Pancreas (tissue), 10 donors: ENCODE results near the gene PKNOX2. TPM values are rescaled to one million over a fixed set of nuclear protein-coding genes. Genes with fewer than 3 reads are reported as not detected.

ENCODE experiments used
- ATAC-seq, 4 donors: fragments of 200-7000 bp; cut with Tn5 transposase; one replicate each; pipeline versions ENCODE4 v1.8.0 to v1.9.1; 2020; ENCODE audit warnings: mild to moderate bottlenecking in 4 of 4, moderate library complexity in 4 of 4
- DNase-seq, 6 donors: peaks; one replicate each; pipeline ENCODE4 v3.0.0-alpha.2; 2020
- FAIRE-seq: peaks from 2 replicates; lab custom pipeline; 2012; peaks lifted over from hg19 to GRCh38; lab: Jason Lieb, UNC
- H3K27ac ChIP-seq, 4 donors: fragments of 200-600 bp; sonication (generic); 1 replicate in 3 of 4; 2 replicates in 1 of 4; pipeline versions ENCODE4 v1.5.0 to v1.8.0; 2020
- H3K27me3 ChIP-seq, 4 donors: fragments of 200-600 bp; one replicate each; pipeline ENCODE4 v1.8.0; 2021
- H3K36me3 ChIP-seq, 3 donors: fragments of 200-600 bp; sonication (generic) in 1 of 3; one replicate each; pipeline versions ENCODE4 v1.5.0 to v1.8.0; 2020 to 2021
- H3K4me1 ChIP-seq, 3 donors: fragments of 200-600 bp; one replicate each; pipeline ENCODE4 v1.8.0; 2021
- H3K4me3 ChIP-seq, 4 donors: fragments of 200-600 bp; sonication (generic) in 2 of 4; one replicate each; pipeline versions ENCODE4 v1.5.0 to v1.8.0; 2020 to 2021
- H3K9me3 ChIP-seq, 4 donors: fragments of 200-600 bp; one replicate each; pipeline ENCODE4 v1.8.0; 2021
- WGBS, 2 donors: extraction: QIAGEN DNeasy Blood & Tissue Kit; methylation state at CpG; one replicate each; pipeline ENCODE4 v1.1.7; 2013; 5-methylcytosine and 5-hydroxymethylcytosine counted together
- intact Hi-C, 3 donors: fragments of 100-400 bp; cut with DNase I; formaldehyde crosslinking; loops; one replicate each; pipeline versions ENCODE4 v1.11.1 to v1.14.2; 2022
- polyA plus RNA-seq, 2 donors: library from polyadenylated mRNA; stranded (reverse); fragments of 200-250 nt; gene quantifications; one replicate each; pipeline ENCODE4 v1.2.3, GENCODE V29; 2013
- total RNA-seq, 6 donors: library from RNA; stranded (reverse); fragmentation: NEBNext Ultra II Directional in 4 of 6; extraction: Animal tissue kit (Norgen Biotek cat#: 25700) in 4 of 6; gene quantifications; one replicate each; pipeline versions ENCODE4 v1.2.1 to v1.2.4, GENCODE V29; 2021 to 2023
- TF ChIP-seq, protein P1 (sequence below), 4 donors: fragments of 200-600 bp; sonication (generic) in 3 of 4; IDR thresholded peaks; one replicate each; pipeline versions ENCODE4 v1.5.0 to v1.8.0; 2021; ENCODE audit warnings: antibody characterized with exemption in 4 of 4
- donor health status: healthy with polysubstance abuse.
- donor health status: DM: no; HTN: no; CAD: no; lungs with moderate emphysema.
- donor health status: DM: no; HTN: no; CAD: no.
- donor health status: control.
- donor health status: control.
- donor health status: Bipolar disorder and iron deficiency.
- donor health status: DM: yes; HTN: yes; CAD: no.
- donor health status: DM: no; HTN: no; CAD: no.
- donor health status: DM: no; HTN: no; CAD: no.
- donor health status: DM: yes; HTN: yes; CAD: no.

PKNOX2 gene
- total and polyA plus RNA-seq, 8 donors: 3.4 to 8.1 (median 5.8) TPM

DNA sequence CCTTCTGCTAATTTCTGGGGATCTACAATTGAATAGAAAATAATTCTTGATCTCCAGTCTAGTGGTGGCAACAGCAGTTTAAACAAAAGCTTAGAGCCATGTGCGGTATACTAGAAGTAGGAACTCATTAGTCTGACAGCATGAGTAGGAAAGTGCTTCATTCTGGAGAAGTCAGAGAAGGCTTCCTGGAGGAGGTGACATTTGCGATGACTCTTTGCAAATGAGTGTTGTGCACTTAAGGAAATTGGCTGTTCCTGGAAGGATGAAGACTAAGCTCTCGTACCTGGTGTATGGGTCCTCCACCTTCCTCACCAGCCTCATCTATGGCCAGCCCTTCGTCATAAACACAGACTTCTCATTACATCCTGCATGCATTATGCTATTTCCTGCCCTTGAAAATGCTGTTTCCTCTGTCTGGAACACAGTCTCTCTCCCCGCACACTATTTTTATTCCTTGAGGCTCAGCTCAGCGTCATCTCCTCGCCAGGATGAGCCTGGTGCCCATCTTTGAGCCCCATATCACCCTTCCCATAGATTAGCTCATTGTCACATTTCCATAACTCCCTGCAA, 132.9 kb downstream of the PKNOX2 start:
- Histone ChIP-seq H3K4me3 (no peak overlapping the region), H3K36me3 (no peaks in the 10 kb centered on the region), H3K4me1 (no peaks in the 10 kb centered on the region), H3K27me3 (no peaks in the 10 kb centered on the region), H3K9me3 (no peaks in the 10 kb centered on the region), H3K27ac (no peak overlapping the region)
- TF ChIP-seq, protein P1, sequence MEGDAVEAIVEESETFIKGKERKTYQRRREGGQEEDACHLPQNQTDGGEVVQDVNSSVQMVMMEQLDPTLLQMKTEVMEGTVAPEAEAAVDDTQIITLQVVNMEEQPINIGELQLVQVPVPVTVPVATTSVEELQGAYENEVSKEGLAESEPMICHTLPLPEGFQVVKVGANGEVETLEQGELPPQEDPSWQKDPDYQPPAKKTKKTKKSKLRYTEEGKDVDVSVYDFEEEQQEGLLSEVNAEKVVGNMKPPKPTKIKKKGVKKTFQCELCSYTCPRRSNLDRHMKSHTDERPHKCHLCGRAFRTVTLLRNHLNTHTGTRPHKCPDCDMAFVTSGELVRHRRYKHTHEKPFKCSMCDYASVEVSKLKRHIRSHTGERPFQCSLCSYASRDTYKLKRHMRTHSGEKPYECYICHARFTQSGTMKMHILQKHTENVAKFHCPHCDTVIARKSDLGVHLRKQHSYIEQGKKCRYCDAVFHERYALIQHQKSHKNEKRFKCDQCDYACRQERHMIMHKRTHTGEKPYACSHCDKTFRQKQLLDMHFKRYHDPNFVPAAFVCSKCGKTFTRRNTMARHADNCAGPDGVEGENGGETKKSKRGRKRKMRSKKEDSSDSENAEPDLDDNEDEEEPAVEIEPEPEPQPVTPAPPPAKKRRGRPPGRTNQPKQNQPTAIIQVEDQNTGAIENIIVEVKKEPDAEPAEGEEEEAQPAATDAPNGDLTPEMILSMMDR (IDR thresholded peaks at IDR 0.05): no peak
- WGBS, 2 donors: 87 to 92% methylated on average over 7 of the region's 7 CpGs
- FAIRE-seq (no peak), ATAC-seq (no peak), DNase-seq (no peak)
- intact Hi-C loops: no loop called here

DNA sequence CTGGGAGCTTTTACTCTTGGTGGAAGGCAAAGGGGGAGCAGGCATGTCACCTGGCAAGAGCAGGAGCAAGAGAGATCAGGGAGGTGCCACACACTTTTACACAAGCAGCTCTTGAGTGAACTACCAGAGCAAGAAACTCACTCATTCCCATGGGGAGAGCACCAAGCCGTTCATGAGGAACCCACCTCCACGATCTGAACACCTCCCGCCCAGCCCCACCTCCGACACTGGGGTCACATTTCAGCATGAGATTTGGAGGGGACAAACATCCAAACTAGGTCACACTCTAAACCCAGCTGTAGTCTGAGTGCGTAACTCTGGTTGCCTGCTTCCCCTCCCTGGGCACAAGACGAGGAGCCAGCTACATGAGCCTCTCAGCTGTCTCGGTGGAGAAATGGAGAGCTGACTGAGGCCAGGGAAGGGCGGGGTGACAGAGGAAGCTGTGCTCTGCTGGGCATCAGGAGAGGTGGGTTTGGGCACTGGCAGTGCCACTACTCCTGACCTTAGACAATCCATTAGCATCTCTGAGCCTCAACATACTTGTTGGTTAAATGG, 134.6 kb downstream of the PKNOX2 start:
- H3K4me1 ChIP-seq: no peaks in the 10 kb centered on the region
- ATAC-seq (no peak), FAIRE-seq (no peak), DNase-seq (no peak)
- H3K9me3 ChIP-seq: no peaks in the 10 kb centered on the region
- no peak overlapping the region for H3K4me3 ChIP-seq
- no peaks in the 10 kb centered on the region for H3K36me3 ChIP-seq
- intact Hi-C loops: no loop called here
- no peaks in the 10 kb centered on the region for H3K27me3 ChIP-seq
- WGBS, 2 donors: 86 to 95% methylated on average over 8 of the region's 8 CpGs
- H3K27ac ChIP-seq: no peak overlapping the region
- TF ChIP-seq, protein P1 (IDR thresholded peaks at IDR 0.05): no peak

DNA sequence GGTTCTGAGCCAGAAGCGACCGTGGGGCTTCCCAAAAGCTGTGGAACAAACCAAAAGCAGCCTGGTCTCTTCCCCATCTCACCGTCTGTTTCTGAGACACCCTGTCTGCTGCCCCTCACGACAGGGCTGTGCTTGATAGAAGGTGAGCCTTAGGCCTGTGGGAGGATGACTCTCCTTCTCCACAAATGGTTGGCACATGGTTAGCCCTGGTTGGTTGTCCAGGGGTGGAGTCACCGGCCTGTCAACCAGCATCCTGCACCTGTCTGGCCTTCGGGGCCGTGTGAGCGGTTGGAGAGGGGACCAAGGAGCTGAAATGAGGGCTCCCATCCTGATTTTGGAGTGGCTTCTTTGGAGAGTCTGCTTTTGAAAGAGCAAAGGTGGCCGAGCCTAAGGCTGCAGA, 135.3 kb downstream of the PKNOX2 start:
- no peaks in the 10 kb centered on the region for H3K9me3 ChIP-seq
- no peaks in the 10 kb centered on the region for H3K27me3 ChIP-seq
- H3K4me3 ChIP-seq: no peak overlapping the region
- no peak overlapping the region for H3K27ac ChIP-seq
- no peak for ATAC-seq
- no peaks in the 10 kb centered on the region for H3K4me1 ChIP-seq
- intact Hi-C loops: no loop called here
- no peak for DNase-seq
- FAIRE-seq: no peak
- TF ChIP-seq, protein P1 (IDR thresholded peaks at IDR 0.05): no peak
- 90 to 91% methylated on average over 9 of the region's 9 CpGs for WGBS, 2 donors
- H3K36me3 ChIP-seq: no peaks in the 10 kb centered on the region

DNA sequence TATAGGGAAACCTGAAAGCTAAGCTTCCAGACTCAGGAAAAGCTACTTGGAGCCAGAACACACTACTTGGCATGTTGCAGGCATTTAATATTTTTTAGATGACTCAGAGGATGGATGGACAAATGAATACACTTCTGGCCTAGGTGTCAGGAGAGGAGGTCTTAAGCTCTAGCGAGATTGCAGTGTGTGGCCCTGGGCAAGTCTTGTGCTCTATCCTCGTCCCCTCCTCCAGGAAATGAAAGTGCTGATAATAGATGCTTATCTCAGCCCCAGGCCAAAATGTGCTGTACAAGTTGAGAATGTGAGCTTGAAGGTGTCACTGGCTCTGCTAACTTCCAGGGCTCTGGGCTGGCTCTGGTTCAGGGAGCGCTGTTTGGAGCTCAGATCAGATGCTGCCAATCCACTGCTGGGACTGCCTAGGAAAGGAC, 136.3 kb downstream of the PKNOX2 start:
- H3K27ac ChIP-seq: peak overlapping the region in 1 of 4 donors; percentile 20
- H3K36me3 ChIP-seq: no peaks in the 10 kb centered on the region
- H3K4me3 ChIP-seq: no peak overlapping the region
- no peaks in the 10 kb centered on the region for H3K9me3 ChIP-seq
- intact Hi-C loops: no loop called here
- TF ChIP-seq, protein P1 (IDR thresholded peaks at IDR 0.05): no peak
- ATAC-seq (peak; percentile 50 to 79 (median 74)), FAIRE-seq (no peak), DNase-seq (peak in 1 of 6 donors; percentile 29)
- H3K27me3 ChIP-seq: no peaks in the 10 kb centered on the region
- H3K4me1 ChIP-seq: no peaks in the 10 kb centered on the region
- WGBS, 2 donors: 46 to 64% methylated on average over 3 of the region's 3 CpGs

DNA sequence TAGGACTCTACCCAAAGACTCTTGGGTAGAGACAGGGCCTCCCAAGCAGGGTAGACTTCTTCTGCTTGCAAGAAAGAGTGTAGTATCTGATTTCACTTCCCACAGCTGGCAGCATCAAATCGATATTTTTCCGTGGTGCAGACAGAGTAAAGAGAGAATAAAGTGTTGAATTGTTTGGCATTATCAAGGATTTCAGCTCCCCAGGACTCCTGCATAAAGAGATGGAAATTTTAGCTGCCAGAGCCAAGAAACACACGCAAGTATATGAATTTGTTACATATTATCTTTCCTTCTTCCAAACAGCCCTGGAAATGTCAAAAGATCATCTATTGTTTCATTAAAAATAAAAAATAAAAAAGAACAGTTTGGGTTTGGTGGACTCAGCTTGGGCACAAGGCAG, 136.8 kb downstream of the PKNOX2 start:
- WGBS, 2 donors: 32 to 38% methylated on average over 3 of the region's 3 CpGs
- Histone ChIP-seq H3K27me3 (no peaks in the 10 kb centered on the region), H3K36me3 (no peaks in the 10 kb centered on the region), H3K4me1 (no peaks in the 10 kb centered on the region), H3K4me3 (no peak overlapping the region), H3K9me3 (no peaks in the 10 kb centered on the region), H3K27ac (peak overlapping the region in 1 of 4 donors; percentile 20)
- FAIRE-seq (no peak), DNase-seq (no peak), ATAC-seq (no peak)
- TF ChIP-seq, protein P1 (IDR thresholded peaks at IDR 0.05): no peak
- intact Hi-C loops: no loop called here
